Eye (tissue), 1 donor: ENCODE data around the gene MAP2K3.
"Not testable (repeated sequence)": the region's sequence is repeated elsewhere in the genome, so short reads cannot be mapped to it uniquely, and the experiment has no call there.

Experiments
- DNase-seq: peaks from one replicate; pipeline ENCODE4 v3.0.0-alpha.2; 2015

MAP2K3 gene

GRCh38 chr17:21297597-21297996 is 13.1 kb downstream of the MAP2K3 start:
- no peak for DNase-seq

DNA sequence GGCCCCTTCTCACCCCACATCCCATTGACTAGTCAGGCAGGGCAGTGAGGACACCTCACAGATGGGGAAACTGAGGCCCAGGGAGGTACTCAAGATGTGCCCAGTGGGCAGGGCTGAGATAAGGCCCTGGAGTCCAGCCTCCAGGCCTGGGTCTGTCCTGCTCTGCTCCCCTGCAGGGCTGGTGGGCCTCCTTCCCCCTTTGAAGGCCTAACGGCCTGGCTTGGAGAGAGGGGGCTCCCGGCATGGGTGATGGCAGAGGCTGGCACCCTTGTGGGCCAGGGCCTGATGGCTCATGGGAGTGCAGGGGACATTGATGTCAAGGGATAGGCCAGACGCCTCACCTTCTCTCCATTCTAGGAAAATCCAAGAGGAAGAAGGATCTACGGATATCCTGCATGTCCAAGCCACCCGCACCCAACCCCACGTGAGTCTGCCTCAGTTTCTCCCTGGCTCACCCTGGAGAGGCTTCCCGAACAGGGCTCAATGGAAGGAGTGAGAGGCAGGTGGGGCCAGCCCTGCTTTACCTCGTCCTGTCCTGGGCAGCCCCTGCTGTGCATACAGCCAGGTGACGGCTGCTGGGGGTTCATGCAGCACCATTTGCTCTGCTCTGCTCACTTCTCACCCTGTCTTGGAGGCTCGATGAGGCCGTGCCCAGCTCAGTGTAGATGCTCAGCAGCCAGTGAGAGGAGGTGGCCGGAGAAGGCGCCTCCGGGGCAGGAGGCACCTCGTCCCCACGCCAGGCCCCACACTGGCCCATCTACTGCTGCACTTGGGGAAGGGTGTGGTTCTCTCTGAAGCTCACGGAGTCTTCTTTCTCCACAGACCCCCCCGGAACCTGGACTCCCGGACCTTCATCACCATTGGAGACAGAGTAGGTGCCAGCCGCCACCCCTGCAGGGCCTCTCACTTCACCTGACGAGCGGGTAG is 13.8 kb downstream of the MAP2K3 start:
- DNase-seq = no peak

- no peak for DNase-seq
Observed at GRCh38 chr17:21298983-21299519, 14.5 kb downstream of the MAP2K3 start.

DNA sequence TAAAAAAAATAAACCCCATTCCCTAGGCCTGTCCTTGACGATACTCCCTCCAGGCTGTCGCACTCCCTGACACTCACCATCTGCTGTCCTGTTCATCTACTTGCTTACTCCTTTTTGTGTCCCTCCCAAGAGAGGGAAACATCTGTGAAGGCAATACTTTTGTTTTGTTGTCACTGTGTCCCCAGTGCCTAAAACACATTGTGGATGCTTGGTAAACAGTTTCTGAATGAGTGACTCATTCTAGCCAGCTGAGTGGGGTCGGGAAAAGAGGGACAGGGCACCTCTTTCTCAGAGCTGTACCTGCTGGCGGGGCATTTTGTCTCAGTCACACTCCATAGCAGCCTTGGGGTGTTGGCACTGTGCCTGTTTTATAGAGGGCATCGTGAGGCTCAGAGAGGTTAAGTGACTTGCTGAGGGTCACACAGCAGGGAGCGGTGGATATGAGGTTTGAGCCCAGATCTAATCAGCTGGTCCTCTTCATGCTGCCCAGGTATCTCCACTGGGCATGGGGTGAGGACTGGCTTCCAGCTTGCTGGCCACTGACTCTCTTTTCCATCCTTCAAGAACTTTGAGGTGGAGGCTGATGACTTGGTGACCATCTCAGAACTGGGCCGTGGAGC is 15.6 kb downstream of the MAP2K3 start:
- no peak for DNase-seq

- DNase-seq = no peak
Observed at GRCh38 chr17:21300601-21301571, 16.4 kb downstream of the MAP2K3 start.

DNA sequence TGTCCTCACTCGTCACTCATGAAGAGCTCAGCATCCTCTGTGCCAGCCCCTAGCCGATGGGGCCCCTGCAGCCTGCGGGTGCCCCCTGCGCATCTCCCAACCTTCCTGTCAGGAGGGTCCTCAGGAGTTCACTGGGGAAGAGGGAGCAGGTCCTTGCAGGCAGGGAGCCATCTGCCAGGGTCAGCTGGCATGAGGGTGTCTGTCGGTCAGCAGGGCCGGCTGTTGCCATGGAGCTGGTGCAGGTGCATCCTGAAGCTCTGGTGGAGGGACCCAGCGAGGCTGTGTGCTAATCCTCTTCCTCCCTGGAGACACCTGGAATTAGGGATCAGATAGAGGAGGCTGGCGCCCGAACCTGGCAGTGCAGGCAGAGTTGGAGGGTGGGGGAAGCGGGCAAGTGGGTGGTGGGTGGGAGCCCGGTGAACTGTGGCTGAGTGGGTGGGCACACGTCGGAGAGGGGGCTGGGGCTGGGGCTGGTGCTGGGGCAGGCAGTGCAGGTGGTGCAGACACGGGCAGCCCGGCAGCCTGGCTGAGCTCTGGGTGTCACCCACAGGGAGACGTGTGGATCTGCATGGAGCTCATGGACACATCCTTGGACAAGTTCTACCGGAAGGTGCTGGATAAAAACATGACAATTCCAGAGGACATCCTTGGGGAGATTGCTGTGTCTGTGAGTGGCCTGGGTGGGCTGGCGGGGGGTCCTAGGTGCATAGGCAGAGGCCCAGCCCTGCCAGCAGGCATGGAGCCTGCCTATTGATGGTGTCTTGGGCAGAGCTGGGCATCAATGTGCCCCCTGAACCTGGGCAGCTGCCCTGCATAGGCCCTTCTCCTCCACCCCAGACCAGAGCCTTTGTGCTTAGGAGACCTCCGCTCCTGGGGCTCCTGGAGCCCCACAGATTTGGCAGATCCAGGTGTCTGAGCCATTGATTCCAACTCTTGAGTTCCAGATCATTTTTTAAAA is 17.4 kb downstream of the MAP2K3 start:
- no peak for DNase-seq

- no peak for DNase-seq
Observed at GRCh38 chr17:21302711-21303425, 18.4 kb downstream of the MAP2K3 start.

DNA sequence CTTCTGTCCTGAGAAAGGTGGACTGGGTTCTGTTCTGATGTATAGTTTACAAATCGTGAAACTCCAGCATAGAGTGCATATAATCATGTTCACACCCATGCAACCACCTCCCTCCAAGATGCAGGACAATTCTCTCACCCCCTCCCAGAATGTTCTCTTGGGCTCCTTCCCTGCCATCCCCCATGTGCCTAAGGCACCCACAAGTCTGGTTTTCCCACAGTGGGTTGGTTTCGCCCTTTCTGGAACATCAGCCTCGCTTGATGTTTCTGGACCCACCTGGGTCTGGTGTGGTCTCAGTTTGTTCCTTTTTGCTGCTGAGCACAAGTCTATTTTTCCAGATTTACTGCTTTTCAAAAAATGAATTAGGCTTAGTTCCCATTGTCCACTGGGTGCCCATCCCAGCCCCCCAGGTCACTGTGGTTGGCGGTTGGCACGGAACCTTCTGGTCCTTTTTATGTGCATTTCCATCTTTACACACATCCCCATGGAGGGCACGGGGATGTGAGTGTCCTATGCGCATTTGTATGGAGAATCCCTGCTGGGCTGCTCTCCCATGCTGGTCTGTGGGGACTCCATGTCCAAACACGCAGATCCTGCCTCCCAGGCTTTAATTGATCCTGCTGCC is 19.0 kb downstream of the MAP2K3 start:
- DNase-seq = no peak

- no peak for DNase-seq
Observed at GRCh38 chr17:21304091-21304490, 19.6 kb downstream of the MAP2K3 start.

GRCh38 chr17:21304551-21305151 is 20.1 kb downstream of the MAP2K3 start:
- not testable (repeated sequence) for DNase-seq

DNA sequence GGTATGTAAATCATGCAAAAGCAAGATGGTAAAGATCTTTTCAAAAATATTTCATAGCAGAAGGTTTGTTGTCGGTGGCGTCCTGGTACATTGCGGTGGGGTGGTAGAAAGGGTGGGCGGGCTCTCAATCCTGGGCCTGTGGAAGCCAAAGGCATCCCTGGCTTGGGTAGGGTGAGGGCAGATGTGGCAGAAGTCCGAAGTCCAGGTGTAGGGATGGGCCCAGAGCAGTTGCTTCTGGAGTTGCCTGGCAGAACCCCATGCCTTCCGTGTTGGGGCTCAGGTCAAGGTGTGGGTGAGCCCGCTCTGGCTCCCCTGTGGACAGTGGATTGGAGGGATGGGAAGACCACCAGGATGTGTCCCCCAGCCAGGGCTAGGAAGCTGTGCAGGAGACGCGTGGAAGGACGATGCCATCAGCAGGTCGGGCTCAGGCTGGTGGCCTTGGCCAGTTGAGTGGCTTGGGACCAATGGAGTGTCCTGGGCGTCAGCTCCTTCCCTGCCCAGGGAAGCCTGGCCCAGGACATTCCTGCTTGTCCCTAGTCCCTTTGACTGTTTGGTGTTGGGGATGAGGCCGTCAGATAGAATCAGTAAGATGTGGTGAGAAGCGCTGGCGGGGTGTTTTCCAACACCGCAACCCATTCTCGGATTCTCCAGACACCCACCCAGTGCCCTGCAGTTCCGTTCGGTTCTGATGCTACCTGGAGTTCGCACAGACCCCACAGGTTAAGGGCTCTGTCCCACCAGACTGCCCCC is 21.1 kb downstream of the MAP2K3 start:
- DNase-seq = not testable (repeated sequence)

DNA sequence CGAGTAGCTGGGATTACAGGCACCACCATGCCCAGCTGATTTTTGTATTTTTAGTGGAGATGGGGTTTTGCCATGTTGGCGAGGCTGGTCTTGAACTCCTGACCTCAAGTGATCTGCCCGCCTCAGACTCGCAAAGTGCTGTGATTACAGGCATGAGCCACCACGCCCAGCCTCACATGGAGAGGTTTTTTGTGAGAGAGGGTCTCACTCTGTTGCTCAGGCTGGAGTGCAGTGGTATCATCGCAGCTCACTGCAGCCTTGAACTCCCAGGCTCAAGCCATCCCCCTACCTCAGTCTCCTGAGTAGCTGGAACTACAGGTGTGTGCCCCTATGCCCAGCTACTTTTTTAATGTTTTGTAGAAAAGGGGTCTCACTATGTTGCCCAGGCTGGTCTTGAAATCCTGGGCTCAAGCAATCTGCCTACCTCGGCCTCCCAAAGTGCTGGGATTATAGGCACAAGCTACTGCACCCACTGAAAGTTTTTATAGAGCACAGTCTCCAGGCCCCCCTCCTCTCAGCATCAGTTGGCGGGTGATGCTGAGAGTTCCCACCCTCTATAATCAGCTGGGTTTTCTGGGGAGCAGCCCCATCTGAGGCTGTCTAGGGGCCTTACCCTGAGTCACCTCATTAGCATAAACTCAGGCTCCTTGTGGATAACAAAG is 22.2 kb downstream of the MAP2K3 start:
- DNase-seq = not testable (repeated sequence)

DNA sequence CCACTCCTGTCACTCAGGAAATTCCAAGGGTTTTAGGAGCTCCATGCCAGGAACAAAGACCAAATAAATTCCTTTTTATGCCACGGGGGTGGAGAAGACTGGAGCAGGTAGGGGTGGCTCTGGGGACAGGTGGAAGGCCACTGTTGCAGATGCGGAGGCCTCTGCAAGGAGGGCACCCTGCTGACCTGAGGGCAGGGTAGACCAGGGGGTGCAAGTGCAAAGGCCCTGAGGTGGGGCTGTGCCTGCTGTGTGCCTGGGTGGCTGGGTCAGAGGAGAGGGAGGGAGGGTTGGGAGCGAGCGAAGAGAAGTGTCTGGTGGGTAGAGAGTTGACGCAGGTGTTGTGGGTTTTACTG is 22.7 kb downstream of the MAP2K3 start:
- not testable (repeated sequence) for DNase-seq

DNA sequence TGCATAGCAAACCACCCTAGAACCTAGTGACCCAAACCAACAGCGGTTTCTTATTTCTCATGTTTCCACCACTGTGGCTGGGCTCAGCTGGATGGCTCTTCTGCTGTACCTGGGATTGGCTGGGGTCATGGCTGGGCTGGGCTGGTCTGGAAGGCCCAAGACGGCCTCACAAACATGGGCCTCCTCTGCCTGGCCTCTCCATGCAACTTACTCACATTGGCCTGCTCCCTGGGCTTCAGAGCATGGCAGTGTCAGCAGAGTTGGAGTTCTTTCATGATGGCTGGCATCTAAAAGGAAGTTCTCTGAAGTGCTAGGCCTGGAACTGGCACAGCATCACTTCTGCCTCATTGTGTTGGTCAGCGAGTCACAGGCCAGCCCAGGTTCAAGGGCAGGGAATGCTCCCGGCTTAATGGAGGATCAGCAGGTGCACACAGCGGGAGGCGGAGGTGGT is 24.4 kb downstream of the MAP2K3 start:
- DNase-seq = not testable (repeated sequence)

DNA sequence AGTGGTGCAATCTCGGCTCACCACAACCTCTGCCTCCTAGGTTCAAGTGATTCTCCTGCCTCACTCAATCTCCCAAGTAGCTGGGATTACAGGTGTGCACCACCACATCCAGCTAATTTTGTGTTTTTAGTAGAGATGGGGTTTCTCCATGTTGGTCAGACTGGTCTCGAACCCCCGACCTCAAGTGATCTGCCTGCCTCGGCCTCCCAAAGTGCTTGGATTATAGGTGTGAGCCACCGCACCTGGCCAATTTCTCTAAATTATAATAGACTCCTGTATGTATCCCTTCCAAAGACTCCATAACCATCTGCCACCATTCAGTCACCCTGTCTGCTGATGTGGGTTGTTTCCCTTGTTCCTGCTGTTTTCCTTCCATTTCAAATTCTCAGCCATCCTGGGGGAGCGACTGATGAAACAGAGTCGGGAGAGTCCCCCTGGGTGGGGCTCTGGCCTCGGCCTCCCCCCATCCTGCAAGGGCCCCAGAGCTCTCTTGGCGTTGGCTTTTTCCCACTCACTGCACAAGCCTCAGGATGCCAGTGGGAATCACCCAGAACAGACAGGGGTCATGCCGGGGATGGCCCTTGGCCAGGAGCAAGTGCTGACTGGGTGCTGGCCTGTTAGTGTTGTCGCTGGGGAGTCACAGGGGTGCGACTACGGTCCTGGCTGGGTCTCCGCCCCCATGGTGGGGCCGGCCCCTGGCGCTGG is 25.7 kb downstream of the MAP2K3 start:
- DNase-seq = not testable (repeated sequence)

- not testable (repeated sequence) for DNase-seq
Observed at GRCh38 chr17:21310766-21311602, 26.5 kb downstream of the MAP2K3 start.

- DNase-seq = no peak
Observed at GRCh38 chr17:21313320-21313719, 28.8 kb downstream of the MAP2K3 start.
